Measurements from ENCODE around the gene TMPRSS11D.

The TMPRSS11D gene

DNA sequence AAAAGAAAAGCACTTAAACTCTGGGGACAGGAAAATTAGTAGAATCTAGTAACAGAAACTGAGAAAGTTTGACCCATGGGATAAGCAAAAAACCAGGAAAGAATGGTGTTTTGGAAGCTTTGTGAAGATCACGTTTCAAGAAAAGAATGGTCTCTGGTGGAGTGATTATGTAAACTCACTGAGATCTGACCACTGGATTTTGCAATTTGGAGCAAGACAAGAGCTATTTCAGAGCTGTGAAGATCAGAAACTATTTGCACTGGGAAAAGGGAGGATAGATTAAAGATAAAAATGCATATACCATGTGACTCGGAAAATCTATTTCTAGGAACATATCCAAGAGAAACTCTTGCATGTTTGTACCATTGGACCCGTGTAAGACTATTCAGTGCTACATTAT, 4.3 kb downstream of the TMPRSS11D start:
- H3K36me3 ChIP-seq (ENCODE audit: low read length): no peaks in the 10 kb centered on the region
- no peaks in the 10 kb centered on the region for H3K27me3 ChIP-seq (ENCODE audit: low read length)
- H3K9me3 ChIP-seq (ENCODE audit: insufficient read depth, low read length): no peaks in the 10 kb centered on the region
- no peaks in the 10 kb centered on the region for H3F3A ChIP-seq (ENCODE audit: insufficient read depth)
- H3K4me2 ChIP-seq (ENCODE audit: low read depth, low read length, poor library complexity, severe bottlenecking): no peak overlapping the region
- no peaks in the 10 kb centered on the region for H3K79me2 ChIP-seq (ENCODE audit: insufficient read depth, low read length)
- H2AFZ ChIP-seq (ENCODE audit: low read depth, low read length, severe bottlenecking): no peak overlapping the region
- no peak overlapping the region for H3K4me3 ChIP-seq (ENCODE audit: insufficient read depth, low read length, poor library complexity, severe bottlenecking)
- no peak overlapping the region for H3K9ac ChIP-seq (ENCODE audit: low read length)
- no peak overlapping the region for H3K27ac ChIP-seq (ENCODE audit: low read depth, low read length)
- H4K20me1 ChIP-seq (ENCODE audit: low read depth, low read length): no peaks in the 10 kb centered on the region
- no peak for TF ChIP-seq EZH2phosphoT487 (conservative IDR thresholded peaks at IDR 0.05; ENCODE audit: low read length)
- TF ChIP-seq, protein P1, sequence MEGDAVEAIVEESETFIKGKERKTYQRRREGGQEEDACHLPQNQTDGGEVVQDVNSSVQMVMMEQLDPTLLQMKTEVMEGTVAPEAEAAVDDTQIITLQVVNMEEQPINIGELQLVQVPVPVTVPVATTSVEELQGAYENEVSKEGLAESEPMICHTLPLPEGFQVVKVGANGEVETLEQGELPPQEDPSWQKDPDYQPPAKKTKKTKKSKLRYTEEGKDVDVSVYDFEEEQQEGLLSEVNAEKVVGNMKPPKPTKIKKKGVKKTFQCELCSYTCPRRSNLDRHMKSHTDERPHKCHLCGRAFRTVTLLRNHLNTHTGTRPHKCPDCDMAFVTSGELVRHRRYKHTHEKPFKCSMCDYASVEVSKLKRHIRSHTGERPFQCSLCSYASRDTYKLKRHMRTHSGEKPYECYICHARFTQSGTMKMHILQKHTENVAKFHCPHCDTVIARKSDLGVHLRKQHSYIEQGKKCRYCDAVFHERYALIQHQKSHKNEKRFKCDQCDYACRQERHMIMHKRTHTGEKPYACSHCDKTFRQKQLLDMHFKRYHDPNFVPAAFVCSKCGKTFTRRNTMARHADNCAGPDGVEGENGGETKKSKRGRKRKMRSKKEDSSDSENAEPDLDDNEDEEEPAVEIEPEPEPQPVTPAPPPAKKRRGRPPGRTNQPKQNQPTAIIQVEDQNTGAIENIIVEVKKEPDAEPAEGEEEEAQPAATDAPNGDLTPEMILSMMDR (IDR thresholded peaks at IDR 0.05; ENCODE audit: insufficient read depth, low read length, poor library complexity, severe bottlenecking): no peak
- no peaks in the 10 kb centered on the region for H3K9me2 ChIP-seq (replicated peaks; ENCODE audit: insufficient read depth, low read length)

DNA sequence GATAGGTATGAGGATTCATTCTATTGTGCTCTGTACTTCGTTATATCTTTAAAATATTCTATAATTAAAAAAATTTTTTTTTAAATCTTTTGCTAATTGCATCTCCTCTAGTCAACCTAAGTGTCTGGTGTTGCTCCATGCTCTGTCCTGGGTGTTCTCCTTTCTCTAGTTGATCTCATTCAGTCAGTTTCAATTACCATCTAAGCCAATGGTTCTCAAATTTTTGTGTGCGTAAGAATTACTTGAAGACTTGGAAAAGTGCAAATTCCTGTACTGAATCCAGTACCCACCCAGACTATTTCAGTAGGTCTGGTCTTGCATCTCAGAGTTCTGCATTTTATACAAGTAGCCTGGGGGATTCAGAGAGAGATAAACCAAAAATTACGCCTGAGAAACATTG, 6.7 kb downstream of the TMPRSS11D start:
- H3K4me3 ChIP-seq (ENCODE audit: insufficient read depth, low read length, poor library complexity, severe bottlenecking): no peak overlapping the region
- no peaks in the 10 kb centered on the region for H3K27me3 ChIP-seq (ENCODE audit: low read length)
- TF ChIP-seq, protein P1 (IDR thresholded peaks at IDR 0.05; ENCODE audit: insufficient read depth, low read length, poor library complexity, severe bottlenecking): no peak
- TF ChIP-seq EZH2phosphoT487 (conservative IDR thresholded peaks at IDR 0.05; ENCODE audit: low read length): no peak

DNA sequence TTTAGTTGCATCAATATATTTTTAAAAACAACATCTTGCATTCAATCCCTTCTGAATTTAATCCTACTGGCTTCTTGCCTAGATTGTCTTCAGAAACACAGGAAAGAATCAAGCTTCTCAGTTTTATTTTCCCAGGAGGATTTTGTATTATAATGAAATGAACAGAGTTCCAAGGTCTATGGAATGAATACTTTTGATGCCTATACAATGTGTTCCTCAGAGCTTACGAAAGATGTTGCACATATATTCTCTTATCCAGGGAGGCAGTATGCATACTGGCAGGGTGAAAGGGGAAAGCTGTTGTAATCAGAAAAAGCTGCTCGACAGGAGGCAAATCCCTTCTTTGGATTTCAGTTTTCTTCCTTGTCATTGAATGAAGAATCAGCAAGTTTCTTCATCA, 8.8 kb downstream of the TMPRSS11D start:
- no peak overlapping the region for H2AFZ ChIP-seq (ENCODE audit: low read depth, low read length, severe bottlenecking)
- TF ChIP-seq EZH2phosphoT487 (conservative IDR thresholded peaks at IDR 0.05; ENCODE audit: low read length): no peak
- TF ChIP-seq, protein P1 (IDR thresholded peaks at IDR 0.05; ENCODE audit: insufficient read depth, low read length, poor library complexity, severe bottlenecking): no peak
- H3K79me2 ChIP-seq (ENCODE audit: insufficient read depth, low read length): no peaks in the 10 kb centered on the region
- H3K36me3 ChIP-seq (ENCODE audit: low read length): no peaks in the 10 kb centered on the region
- H3K9me2 ChIP-seq (replicated peaks; ENCODE audit: insufficient read depth, low read length): no peaks in the 10 kb centered on the region
- H3K27me3 ChIP-seq (ENCODE audit: low read length): no peaks in the 10 kb centered on the region
- H3K9ac ChIP-seq (ENCODE audit: low read length): no peak overlapping the region
- H3F3A ChIP-seq (ENCODE audit: insufficient read depth): no peaks in the 10 kb centered on the region
- no peaks in the 10 kb centered on the region for H3K9me3 ChIP-seq (ENCODE audit: insufficient read depth, low read length)
- no peak overlapping the region for H3K4me3 ChIP-seq (ENCODE audit: insufficient read depth, low read length, poor library complexity, severe bottlenecking)
- no peak overlapping the region for H3K4me2 ChIP-seq (ENCODE audit: low read depth, low read length, poor library complexity, severe bottlenecking)
- no peak overlapping the region for H3K27ac ChIP-seq (ENCODE audit: low read depth, low read length)
- no peaks in the 10 kb centered on the region for H4K20me1 ChIP-seq (ENCODE audit: low read depth, low read length)

More for the DNA sequence above, 6.7 kb downstream of the TMPRSS11D start:
- H3K27ac ChIP-seq (ENCODE audit: low read depth, low read length): no peak overlapping the region
- H4K20me1 ChIP-seq (ENCODE audit: low read depth, low read length): no peaks in the 10 kb centered on the region
- H3K79me2 ChIP-seq (ENCODE audit: insufficient read depth, low read length): no peaks in the 10 kb centered on the region
- no peaks in the 10 kb centered on the region for H3K9me3 ChIP-seq (ENCODE audit: insufficient read depth, low read length)
- H3K36me3 ChIP-seq (ENCODE audit: low read length): no peaks in the 10 kb centered on the region
- no peak overlapping the region for H3K4me2 ChIP-seq (ENCODE audit: low read depth, low read length, poor library complexity, severe bottlenecking)
- no peak overlapping the region for H2AFZ ChIP-seq (ENCODE audit: low read depth, low read length, severe bottlenecking)
- no peak overlapping the region for H3K9ac ChIP-seq (ENCODE audit: low read length)
- no peaks in the 10 kb centered on the region for H3F3A ChIP-seq (ENCODE audit: insufficient read depth)
- H3K9me2 ChIP-seq (replicated peaks; ENCODE audit: insufficient read depth, low read length): no peaks in the 10 kb centered on the region
